ENCODE results near the gene KBTBD2. TPM values are rescaled to one million over a fixed set of nuclear protein-coding genes. Genes with fewer than 3 reads are reported as not detected.

The KBTBD2 gene
- polyA plus RNA-seq, 2 of the 4 experiments (the other 2 are of a cell fraction) = 24.2 to 43.0 TPM

DNA sequence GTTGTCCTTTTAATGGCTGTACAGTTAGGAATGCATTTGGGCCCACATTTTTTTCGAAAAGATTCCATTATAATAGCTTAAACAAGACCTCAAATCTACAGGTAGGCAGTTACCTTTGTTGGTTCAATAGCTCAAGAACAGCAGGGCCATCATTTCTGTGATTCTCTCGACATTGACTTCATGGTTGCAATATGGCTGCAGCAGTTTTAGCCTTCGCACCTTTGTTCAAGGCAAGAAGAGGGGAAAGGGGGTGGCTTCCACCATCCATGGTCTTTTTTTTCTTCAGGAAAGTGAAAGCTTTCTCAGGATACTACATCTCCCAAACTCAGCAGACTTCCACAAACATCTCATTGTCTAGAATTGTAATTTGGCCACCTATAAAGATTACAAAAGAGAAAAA, 2.2 kb upstream of the KBTBD2 start:
- CTCF ChIA-PET = interaction anchor here (1.2 to 1.6 kb wide), 2 partner anchors 47 to 50 kb away, joined by 3 to 4 read pairs; no protein-coding TSS in a partner anchor
- no peak overlapping the region for H3K4me2 ChIP-seq
- WGBS (ENCODE audit: missing lambda C conversion rate) = 92% methylated on average over 3 of the region's 3 CpGs
- H3K9me3 ChIP-seq = no peaks in the 10 kb centered on the region
- POLR2A ChIA-PET = interaction anchor here (1.4 kb wide), 1 partner anchor 64 kb away, joined by 5 read pairs; no protein-coding TSS in a partner anchor
- FAIRE-seq (no peak), ATAC-seq (no peak), DNase-seq (ENCODE audit: low read depth in 1 of 2, low spot score in 1 of 2) (no peak)
- no peak overlapping the region for H3K4me3 ChIP-seq
- H3K4me1 ChIP-seq = peaks cover 20% of the 10 kb centered on the region
- 0 out of 6 replicates have a peak overlapping the region, but pooled peaks of 1 of the 2 experiments have one; percentile 4 for H3K27ac ChIP-seq
- TF ChIP-seq ZNF302 (CRISPR knock-in tag; IDR thresholded peaks at IDR 0.05) = no peak
- no peak for TF ChIP-seq EP300 (IDR thresholded peaks at IDR 0.05)
- no peak for TF ChIP-seq ZSCAN20 (CRISPR knock-in tag; IDR thresholded peaks at IDR 0.05)

DNA sequence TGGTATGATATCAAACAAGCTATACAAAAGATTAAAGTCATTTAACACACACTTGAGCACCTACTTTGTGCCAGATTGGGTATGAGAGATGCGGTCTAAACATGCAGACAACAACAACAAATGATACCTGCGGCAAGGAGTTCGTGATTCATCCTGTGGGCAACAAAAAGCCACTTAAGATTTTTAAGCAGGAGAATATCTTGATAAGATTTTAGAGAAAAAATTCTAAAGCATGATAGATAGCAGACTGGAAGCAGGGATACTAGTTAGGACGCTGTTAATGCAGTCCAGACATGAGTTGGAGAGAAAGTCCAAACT, 1.6 kb upstream of the KBTBD2 start:
- CTCF ChIA-PET = interaction anchor here (1.2 to 1.6 kb wide), 2 partner anchors 47 to 50 kb away, joined by 3 to 4 read pairs; no protein-coding TSS in a partner anchor
- peak overlapping the region; percentile 82 for H3K4me2 ChIP-seq
- no peak overlapping the region for H3K4me3 ChIP-seq
- no peak for DNase-seq (ENCODE audit: low read depth in 1 of 2, low spot score in 1 of 2)
- 91% methylated on average over 4 of the region's 4 CpGs for WGBS (ENCODE audit: missing lambda C conversion rate)
- peaks cover 25% of the 10 kb centered on the region for H3K4me1 ChIP-seq
- ATAC-seq = no peak
- no peaks in the 10 kb centered on the region for H3K9me3 ChIP-seq
- POLR2A ChIA-PET = interaction anchor here (1.4 kb wide), 1 partner anchor 65 kb away, joined by 5 read pairs; no protein-coding TSS in a partner anchor
- TF ChIP-seq RAD21 (conservative IDR thresholded peaks at IDR 0.05 in 1 of 2, IDR thresholded peaks at IDR 0.05 in 1 of 2) (no peak), EP300 (IDR thresholded peaks at IDR 0.05) (no peak), ZC3H11A (IDR thresholded peaks at IDR 0.05) (no peak)
- TF ChIP-seq, protein P1, sequence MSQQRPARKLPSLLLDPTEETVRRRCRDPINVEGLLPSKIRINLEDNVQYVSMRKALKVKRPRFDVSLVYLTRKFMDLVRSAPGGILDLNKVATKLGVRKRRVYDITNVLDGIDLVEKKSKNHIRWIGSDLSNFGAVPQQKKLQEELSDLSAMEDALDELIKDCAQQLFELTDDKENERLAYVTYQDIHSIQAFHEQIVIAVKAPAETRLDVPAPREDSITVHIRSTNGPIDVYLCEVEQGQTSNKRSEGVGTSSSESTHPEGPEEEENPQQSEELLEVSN (IDR thresholded peaks at IDR 0.05; ENCODE audit: borderline replicate concordance, low read depth) = no peak
- FAIRE-seq = no peak
- H3K27ac ChIP-seq = peak overlapping the region; percentile 97 to 99

DNA sequence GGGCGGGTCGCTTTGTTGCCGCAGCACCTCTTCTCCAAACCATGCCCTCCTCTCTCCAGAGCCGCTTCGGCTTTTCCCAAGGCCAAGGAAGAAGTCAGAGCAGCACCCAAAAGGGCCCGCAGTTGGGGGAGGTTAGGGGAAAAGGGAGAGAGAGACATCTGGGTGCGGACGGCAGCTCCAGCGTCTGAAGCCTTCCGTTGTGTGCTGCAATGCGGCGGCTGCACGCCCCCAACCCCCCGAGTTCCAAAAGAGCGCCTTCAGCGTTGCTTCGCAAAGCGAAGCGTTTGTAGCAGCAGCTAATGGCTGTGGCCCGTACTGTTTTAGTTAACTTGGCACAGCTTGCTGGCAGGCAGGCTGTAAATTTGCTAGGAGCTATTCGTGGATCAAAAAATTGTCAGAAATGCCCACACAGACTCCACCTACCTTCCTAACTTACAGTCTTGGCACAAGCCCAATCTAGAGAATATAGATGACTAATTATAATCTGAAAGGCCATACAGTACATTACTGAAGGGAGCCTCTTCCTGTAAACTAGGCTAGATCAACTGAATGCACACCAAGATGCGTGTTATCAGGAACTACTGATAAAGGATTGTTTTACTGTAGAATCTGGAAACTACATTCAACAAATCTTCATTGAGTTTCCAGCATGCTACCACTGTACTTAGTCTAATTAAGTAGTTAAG, 1.1 kb upstream of the KBTBD2 start:
- WGBS (ENCODE audit: missing lambda C conversion rate) = 20% methylated on average over 21 of the region's 22 CpGs
- no peak for TF ChIP-seq PHF8 (IDR thresholded peaks at IDR 0.05; ENCODE audit: borderline replicate concordance, low read depth)
- no peak for TF ChIP-seq HOXB13 (CRISPR knock-in tag; IDR thresholded peaks at IDR 0.05; ENCODE audit: low read depth)
- peak; percentile 57; the same call in 1 of the 2 replicates for TF ChIP-seq FOSB (CRISPR knock-in tag; IDR thresholded peaks at IDR 0.05)
- CTCF ChIA-PET = interaction anchor here (0.6 to 1.6 kb wide), 3 partner anchors 23 to 51 kb away, joined by 3 to 4 read pairs (median 3); no protein-coding TSS in a partner anchor
- POLR2A ChIA-PET = interaction anchor here (0.9 to 3.6 kb wide), 4 partner anchors 10 to 166 kb away, joined by 3 to 18 read pairs (median 4); partner anchors contain the start of gene FKBP9
- ATAC-seq = peak; percentile 25 to 42; a peak in 5 of 6 replicates
- Histone ChIP-seq H3K4me3 (peak overlapping the region; percentile 80), H3K4me2 (peak overlapping the region; percentile 82), H3K27ac (peak overlapping the region; percentile 97 to 99), H3K4me1 (peaks cover 30% of the 10 kb centered on the region), H3K9me3 (no peaks in the 10 kb centered on the region)
- DNase-seq (ENCODE audit: low read depth in 1 of 2, low spot score in 1 of 2) = peak in 1 of 2 experiments; percentile 41
- FAIRE-seq = no peak

DNA sequence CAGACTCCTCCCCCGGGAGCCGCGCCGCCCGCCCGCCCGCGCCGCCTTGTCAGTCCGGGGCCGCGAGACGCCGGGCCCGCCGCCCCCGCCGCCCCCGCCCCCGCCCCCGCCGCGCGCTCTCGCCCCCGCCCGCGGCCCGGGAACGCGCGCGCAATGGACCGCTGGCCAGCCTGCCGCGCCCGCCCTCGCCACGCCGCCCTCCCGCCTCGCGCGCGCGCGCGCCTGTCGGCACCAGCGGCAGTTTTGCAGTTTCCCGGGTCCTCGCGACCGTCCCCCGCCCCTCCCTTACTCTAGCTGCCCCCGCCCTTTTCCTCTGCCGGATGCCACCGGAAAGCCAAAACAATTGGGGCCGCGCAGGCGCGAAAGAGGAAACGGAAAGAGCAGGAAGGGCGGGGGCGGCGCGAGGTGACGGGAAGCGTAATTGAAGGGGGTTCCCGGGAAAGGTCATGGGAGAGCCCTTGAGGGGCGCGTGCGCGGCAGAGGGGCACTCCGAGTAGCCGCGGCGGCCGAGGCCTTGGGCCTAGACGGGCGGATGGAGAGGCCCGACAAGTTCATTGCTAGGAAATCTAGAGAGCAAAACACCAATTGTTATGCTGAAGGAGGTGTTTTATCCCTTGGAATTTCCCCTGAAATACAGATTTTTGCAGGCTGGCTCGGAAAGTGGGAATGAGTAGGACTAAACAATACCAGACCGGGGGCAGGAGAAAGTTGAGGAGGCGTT, 400 bp upstream of the KBTBD2 start:
- ATAC-seq (peak; percentile 71 to 85), FAIRE-seq (no peak), DNase-seq (ENCODE audit: low read depth in 1 of 2, low spot score in 1 of 2) (peak; percentile 85 to 96)
- Histone ChIP-seq H3K4me1 (peaks cover 37% of the 10 kb centered on the region), H3K9me3 (no peaks in the 10 kb centered on the region), H3K4me3 (peak overlapping the region; percentile 80), H3K27ac (peak overlapping the region; percentile 97 to 99), H3K4me2 (peak overlapping the region; percentile 82)
- under 1% methylated on average over 26 of the region's 85 CpGs for WGBS (ENCODE audit: missing lambda C conversion rate)
- CTCF ChIA-PET = interaction anchor here (0.6 to 1.2 kb wide), 3 partner anchors 18 to 157 kb away, joined by 3 read pairs; no protein-coding TSS in a partner anchor
- POLR2A ChIA-PET = interaction anchor here (0.9 to 3.6 kb wide), 5 partner anchors 9 to 167 kb away, joined by 3 to 18 read pairs (median 4); partner anchors contain the start of gene FKBP9
- TF ChIP-seq POLR2A (IDR thresholded peaks at IDR 0.05; ENCODE audit: low read length) (peak; percentile 76), PHF8 (IDR thresholded peaks at IDR 0.05; ENCODE audit: borderline replicate concordance, low read depth) (peak; percentile 86; the same call in 1 of the 2 replicates), GATA3 (IDR thresholded peaks at IDR 0.05; ENCODE audit: borderline replicate concordance) (peak; percentile 23; the same call in 1 of the 2 replicates), JUN (IDR thresholded peaks at IDR 0.05) (peak in 1 of 2 experiments; percentile 2; a peak in 2 of 5 replicates), HOXB13 (CRISPR knock-in tag; IDR thresholded peaks at IDR 0.05; ENCODE audit: low read depth) (no peak), MYC (IDR thresholded peaks at IDR 0.05; ENCODE audit: borderline replicate concordance, low read length) (peak; percentile 19; the same call in 1 of the 2 replicates), RAD21 (conservative IDR thresholded peaks at IDR 0.05 in 1 of 2, IDR thresholded peaks at IDR 0.05 in 1 of 2) (no peak), RCOR1 (IDR thresholded peaks at IDR 0.05; ENCODE audit: low read depth, low read length) (no peak), BHLHE40 (IDR thresholded peaks at IDR 0.05; ENCODE audit: low read depth, low read length) (no peak)
- TF ChIP-seq, protein P2, sequence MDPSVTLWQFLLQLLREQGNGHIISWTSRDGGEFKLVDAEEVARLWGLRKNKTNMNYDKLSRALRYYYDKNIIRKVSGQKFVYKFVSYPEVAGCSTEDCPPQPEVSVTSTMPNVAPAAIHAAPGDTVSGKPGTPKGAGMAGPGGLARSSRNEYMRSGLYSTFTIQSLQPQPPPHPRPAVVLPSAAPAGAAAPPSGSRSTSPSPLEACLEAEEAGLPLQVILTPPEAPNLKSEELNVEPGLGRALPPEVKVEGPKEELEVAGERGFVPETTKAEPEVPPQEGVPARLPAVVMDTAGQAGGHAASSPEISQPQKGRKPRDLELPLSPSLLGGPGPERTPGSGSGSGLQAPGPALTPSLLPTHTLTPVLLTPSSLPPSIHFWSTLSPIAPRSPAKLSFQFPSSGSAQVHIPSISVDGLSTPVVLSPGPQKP (IDR thresholded peaks at IDR 0.05; ENCODE audit: low read depth, low read length) = no peak
- TF ChIP-seq, protein P3, sequence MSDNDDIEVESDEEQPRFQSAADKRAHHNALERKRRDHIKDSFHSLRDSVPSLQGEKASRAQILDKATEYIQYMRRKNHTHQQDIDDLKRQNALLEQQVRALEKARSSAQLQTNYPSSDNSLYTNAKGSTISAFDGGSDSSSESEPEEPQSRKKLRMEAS (IDR thresholded peaks at IDR 0.05) = peak; percentile 80; the same call in 1 of the 2 replicates
- TF ChIP-seq, protein P4, sequence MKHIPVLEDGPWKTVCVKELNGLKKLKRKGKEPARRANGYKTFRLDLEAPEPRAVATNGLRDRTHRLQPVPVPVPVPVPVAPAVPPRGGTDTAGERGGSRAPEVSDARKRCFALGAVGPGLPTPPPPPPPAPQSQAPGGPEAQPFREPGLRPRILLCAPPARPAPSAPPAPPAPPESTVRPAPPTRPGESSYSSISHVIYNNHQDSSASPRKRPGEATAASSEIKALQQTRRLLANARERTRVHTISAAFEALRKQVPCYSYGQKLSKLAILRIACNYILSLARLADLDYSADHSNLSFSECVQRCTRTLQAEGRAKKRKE (CRISPR knock-in tag; IDR thresholded peaks at IDR 0.05; ENCODE audit: low read depth) = no peak
